Measurements from ENCODE around the gene DYNC2I2.
"Not testable (repeated sequence)": the region's sequence is repeated elsewhere in the genome, so short reads cannot be mapped to it uniquely, and the experiment has no call there.

GRCh38 chr9:128699096-128699795 is 42.6 kb upstream of the DYNC2I2 start:
- not testable (repeated sequence) for TF ChIP-seq EP300 (IDR thresholded peaks at IDR 0.05; ENCODE audit: low read depth); POLR2A (IDR thresholded peaks at IDR 0.05); CTCF (IDR thresholded peaks at IDR 0.05)
